Prostate gland (tissue), 2 donors: ENCODE measurements around the gene NPDC1.
A peak's percentile ranks its signal among the peaks of the same experiment; 100 is the strongest.

Experiments
- POLR2AphosphoS5 ChIP-seq: sonication (generic); formaldehyde crosslinking; IDR thresholded peaks from one replicate; pipeline ENCODE4 v1.6.1; 2017; ENCODE audit warnings: antibody characterized with exemption
- TF ChIP-seq, protein P1 (sequence below), 4 experiments: fragments of 200-600 bp in 2 of 4; fragments of 450-650 bp in 2 of 4; sonication (generic) in 2 of 4; IDR thresholded peaks; 1 replicate in 3 of 4; 2 replicates in 1 of 4; pipeline ENCODE4 v1.5.1; 2016 to 2019; ENCODE audit warnings: antibody characterized with exemption in 4 of 4, mild to moderate bottlenecking in 2 of 4, moderate library complexity in 2 of 4

DNA sequence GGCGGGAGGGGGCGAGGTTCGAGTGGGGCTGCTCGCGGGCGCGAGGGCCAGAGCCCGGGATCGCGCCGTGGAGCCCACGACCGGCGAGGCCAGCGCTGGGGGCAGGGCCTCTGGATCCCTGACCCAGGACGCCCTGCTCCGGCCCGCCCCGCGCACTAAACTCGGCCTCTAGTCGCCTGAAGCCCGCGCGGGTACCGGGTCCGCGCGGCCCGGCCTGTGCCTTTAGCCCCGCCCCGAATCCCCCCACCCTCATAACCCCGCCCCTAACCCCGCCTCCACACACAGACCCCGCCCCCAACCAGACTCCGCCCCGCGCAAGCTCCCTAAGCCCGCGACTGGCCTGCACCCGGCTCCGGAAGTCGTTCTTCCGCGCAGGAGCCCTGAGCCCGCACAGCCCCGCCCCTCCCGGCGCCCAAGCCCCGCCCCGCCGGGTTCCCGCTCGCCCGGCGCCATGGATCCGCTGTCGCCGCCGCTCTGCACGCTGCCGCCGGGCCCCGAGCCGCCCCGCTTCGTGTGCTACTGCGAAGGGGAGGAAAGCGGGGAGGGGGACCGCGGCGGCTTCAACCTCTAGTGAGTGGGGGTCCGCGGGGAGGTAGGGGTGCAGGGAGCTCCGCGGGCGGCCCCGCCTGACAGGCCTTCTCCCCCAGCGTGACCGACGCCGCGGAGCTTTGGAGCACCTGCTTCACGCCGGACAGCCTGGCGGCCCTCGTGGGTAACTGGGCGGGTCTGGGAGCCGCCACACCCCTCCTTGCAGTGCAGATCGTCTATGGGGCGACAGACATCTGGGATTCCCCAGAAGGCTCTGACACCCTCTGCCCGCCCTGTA, 53.8 kb downstream of the NPDC1 start, which contains the start of gene PAXX:
- TF ChIP-seq, protein P1, sequence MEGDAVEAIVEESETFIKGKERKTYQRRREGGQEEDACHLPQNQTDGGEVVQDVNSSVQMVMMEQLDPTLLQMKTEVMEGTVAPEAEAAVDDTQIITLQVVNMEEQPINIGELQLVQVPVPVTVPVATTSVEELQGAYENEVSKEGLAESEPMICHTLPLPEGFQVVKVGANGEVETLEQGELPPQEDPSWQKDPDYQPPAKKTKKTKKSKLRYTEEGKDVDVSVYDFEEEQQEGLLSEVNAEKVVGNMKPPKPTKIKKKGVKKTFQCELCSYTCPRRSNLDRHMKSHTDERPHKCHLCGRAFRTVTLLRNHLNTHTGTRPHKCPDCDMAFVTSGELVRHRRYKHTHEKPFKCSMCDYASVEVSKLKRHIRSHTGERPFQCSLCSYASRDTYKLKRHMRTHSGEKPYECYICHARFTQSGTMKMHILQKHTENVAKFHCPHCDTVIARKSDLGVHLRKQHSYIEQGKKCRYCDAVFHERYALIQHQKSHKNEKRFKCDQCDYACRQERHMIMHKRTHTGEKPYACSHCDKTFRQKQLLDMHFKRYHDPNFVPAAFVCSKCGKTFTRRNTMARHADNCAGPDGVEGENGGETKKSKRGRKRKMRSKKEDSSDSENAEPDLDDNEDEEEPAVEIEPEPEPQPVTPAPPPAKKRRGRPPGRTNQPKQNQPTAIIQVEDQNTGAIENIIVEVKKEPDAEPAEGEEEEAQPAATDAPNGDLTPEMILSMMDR (IDR thresholded peaks at IDR 0.05), result peak in 1 of 4 experiments; percentile 22
- TF ChIP-seq POLR2AphosphoS5, result peak; percentile 21
